ENCODE data around the gene ZCCHC7. TPM values are rescaled to one million over a fixed set of nuclear protein-coding genes. Genes with fewer than 3 reads are reported as not detected.
A peak's percentile ranks its signal among the peaks of the same experiment; 100 is the strongest.

The ZCCHC7 gene
- total and polyA plus RNA-seq, 2 of the 8 experiments (the other 6 are each of a cell fraction or from before 2014, with no cell fraction given) = 12.2 to 27.5 TPM

DNA sequence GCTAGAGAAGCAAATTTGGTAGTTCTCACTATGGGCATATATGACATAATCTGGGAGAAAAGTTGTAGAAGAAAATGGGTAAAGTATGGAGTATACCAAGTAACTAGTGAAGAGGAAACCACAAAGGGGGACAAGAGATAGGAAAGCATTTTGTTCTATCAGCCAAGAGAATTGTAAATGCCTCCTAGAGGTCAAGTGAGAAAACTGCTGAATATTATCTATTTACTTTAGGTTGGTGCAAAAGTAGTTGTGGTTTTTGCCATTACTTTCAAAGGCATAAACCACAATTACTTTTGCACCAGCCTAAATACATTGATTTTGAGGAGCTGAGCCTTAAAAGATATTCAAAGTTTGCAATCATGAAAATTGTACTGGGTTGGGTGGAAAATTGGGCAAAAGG lies 175.4 kb downstream of the ZCCHC7 start:
- no peak overlapping the region for H3K23ac ChIP-seq (ENCODE audit: insufficient read length)
- H3K79me2 ChIP-seq (ENCODE audit: control insufficient read depth in 1 of 2, insufficient read depth in 2 of 2, low read length in 2 of 2) = no peaks in the 10 kb centered on the region
- H3K23me2 ChIP-seq (ENCODE audit: low read depth, low read length) = no peaks in the 10 kb centered on the region; the same call in 1 of the 2 replicates
- H3K18ac ChIP-seq (ENCODE audit: extremely low read depth, low read length) = no peak overlapping the region
- no peak overlapping the region for H2BK20ac ChIP-seq (ENCODE audit: low read length)
- H3K79me1 ChIP-seq (ENCODE audit: low read depth, low read length) = no peaks in the 10 kb centered on the region
- no peak overlapping the region for H3K56ac ChIP-seq (replicated peaks; ENCODE audit: insufficient read length, low read depth, low read length)
- no peak overlapping the region for H4K5ac ChIP-seq (ENCODE audit: insufficient read length, low read depth, low read length)
- H3K27ac ChIP-seq (ENCODE audit: low read depth, low read length) = no peak overlapping the region
- no peak overlapping the region for H2BK5ac ChIP-seq (ENCODE audit: low read depth, low read length)
- no peak overlapping the region for H3K14ac ChIP-seq (ENCODE audit: insufficient read length)
- peaks cover 0 to 3% (median 1%) of the 10 kb centered on the region in 4 experiments; a peak in 2 of 7 replicates for H3K4me1 ChIP-seq (replicated peaks in 1 of 4; ENCODE audit: control insufficient read depth in 3 of 4, insufficient read depth in 4 of 4, low read length in 3 of 4)
- H2AFZ ChIP-seq (ENCODE audit: low read length) = no peak overlapping the region
- H4K91ac ChIP-seq (replicated peaks; ENCODE audit: insufficient read length, low read length) = no peak overlapping the region
- DNase-seq (ENCODE audit: low read depth in 1 of 2, low spot score in 2 of 2) = no peak
- FAIRE-seq = no peak
- no peaks in the 10 kb centered on the region for H3K36me3 ChIP-seq (ENCODE audit: control insufficient read depth in 2 of 4, insufficient read depth in 4 of 4, low read length in 3 of 4)
- H3K9me3 ChIP-seq (ENCODE audit: insufficient read depth in 2 of 2, low read depth in 1 of 2, low read length in 1 of 2) = no peaks in the 10 kb centered on the region
- H3K4ac ChIP-seq (replicated peaks; ENCODE audit: insufficient read length, low read depth, low read length) = no peak overlapping the region
- H2AK5ac ChIP-seq (ENCODE audit: low read depth, low read length) = no peak overlapping the region
- H3K9ac ChIP-seq (replicated peaks in 1 of 4; ENCODE audit: extremely low read depth in 1 of 4, low read depth in 3 of 4, low read length in 3 of 4) = no peak overlapping the region
- H3K27me3 ChIP-seq (replicated peaks in 1 of 4; ENCODE audit: control insufficient read depth in 3 of 4, extremely low read depth in 1 of 4, insufficient read depth in 3 of 4, low read length in 3 of 4) = no peaks in the 10 kb centered on the region; a peak in 1 of 7 replicates
- H4K20me1 ChIP-seq (replicated peaks in 1 of 2; ENCODE audit: control insufficient read depth in 1 of 2, insufficient read depth in 2 of 2, low read length in 2 of 2) = peaks cover 0 to 3% of the 10 kb centered on the region in 2 experiments
- no peak overlapping the region for H2BK15ac ChIP-seq (ENCODE audit: low read length)
- no peak overlapping the region for H4K8ac ChIP-seq (ENCODE audit: extremely low read depth, insufficient read depth, low read length)
- TF ChIP-seq TEAD4 (IDR thresholded peaks at IDR 0.05; ENCODE audit: low read depth, low read length) (no peak), RAD21 (IDR thresholded peaks at IDR 0.05 in 1 of 2, conservative IDR thresholded peaks at IDR 0.05 in 1 of 2; ENCODE audit: low read depth in 2 of 2, low read length in 2 of 2) (peak; percentile 1 to 19; a peak in 2 of 4 replicates)
- TF ChIP-seq, protein P1, sequence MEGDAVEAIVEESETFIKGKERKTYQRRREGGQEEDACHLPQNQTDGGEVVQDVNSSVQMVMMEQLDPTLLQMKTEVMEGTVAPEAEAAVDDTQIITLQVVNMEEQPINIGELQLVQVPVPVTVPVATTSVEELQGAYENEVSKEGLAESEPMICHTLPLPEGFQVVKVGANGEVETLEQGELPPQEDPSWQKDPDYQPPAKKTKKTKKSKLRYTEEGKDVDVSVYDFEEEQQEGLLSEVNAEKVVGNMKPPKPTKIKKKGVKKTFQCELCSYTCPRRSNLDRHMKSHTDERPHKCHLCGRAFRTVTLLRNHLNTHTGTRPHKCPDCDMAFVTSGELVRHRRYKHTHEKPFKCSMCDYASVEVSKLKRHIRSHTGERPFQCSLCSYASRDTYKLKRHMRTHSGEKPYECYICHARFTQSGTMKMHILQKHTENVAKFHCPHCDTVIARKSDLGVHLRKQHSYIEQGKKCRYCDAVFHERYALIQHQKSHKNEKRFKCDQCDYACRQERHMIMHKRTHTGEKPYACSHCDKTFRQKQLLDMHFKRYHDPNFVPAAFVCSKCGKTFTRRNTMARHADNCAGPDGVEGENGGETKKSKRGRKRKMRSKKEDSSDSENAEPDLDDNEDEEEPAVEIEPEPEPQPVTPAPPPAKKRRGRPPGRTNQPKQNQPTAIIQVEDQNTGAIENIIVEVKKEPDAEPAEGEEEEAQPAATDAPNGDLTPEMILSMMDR (IDR thresholded peaks at IDR 0.05; ENCODE audit: control extremely low read depth in 1 of 3, insufficient read depth in 1 of 3, low read depth in 1 of 3, low read length in 3 of 3) = peak in 1 of 3 experiments; percentile 25; a peak in 2 of 4 replicates
- no peak overlapping the region for H2BK12ac ChIP-seq (ENCODE audit: low read depth, low read length)
- no peak overlapping the region for H3K4me3 ChIP-seq (ENCODE audit: extremely low read depth in 1 of 4, insufficient read depth in 2 of 4, low read depth in 3 of 4, low read length in 4 of 4)
- CTCF ChIA-PET (ENCODE audit: partially characterized antibody) = interaction anchor here (0.8 to 1.6 kb wide), 8 partner anchors 9 to 423 kb away, joined by 3 to 7 read pairs (median 4); no protein-coding TSS in a partner anchor
- no peak overlapping the region for H2BK120ac ChIP-seq (replicated peaks; ENCODE audit: low read depth, low read length)
- POLR2A ChIA-PET (ENCODE audit: partially characterized antibody) = no interaction called here
- H3K4me2 ChIP-seq (ENCODE audit: insufficient read depth in 1 of 2, low read depth in 2 of 2, low read length in 2 of 2) = no peak overlapping the region
